ENCODE data around the gene HAUS1.
"Not testable (repeated sequence)": the region's sequence is repeated elsewhere in the genome, so short reads cannot be mapped to it uniquely, and the experiment has no call there.

Gene HAUS1

GRCh38 chr18:46095532-46095931, 8.7 kb upstream of the HAUS1 start:
- DNase-seq, result no peak

- DNase-seq, result no peak
These were observed 7.4 kb upstream of the HAUS1 start for GRCh38 chr18:46096651-46097300.

DNA sequence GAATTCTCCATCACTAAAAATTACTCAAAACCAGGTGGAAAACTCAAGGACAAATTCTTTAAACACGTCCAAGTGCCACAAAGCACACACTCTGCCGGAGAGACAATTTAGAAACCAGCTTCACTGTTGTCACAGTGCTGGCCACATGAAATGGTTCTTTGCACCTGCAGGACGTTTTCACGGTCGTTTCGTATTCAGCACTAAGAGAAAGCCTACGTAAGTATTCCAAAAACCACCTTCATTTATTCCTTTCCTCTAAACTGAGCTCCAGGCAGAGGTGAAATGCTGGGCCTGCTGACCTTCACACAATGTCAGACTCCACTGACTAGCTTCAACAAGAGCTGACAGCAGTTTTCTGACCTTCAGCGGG, 6.8 kb upstream of the HAUS1 start:
- DNase-seq, result no peak

DNA sequence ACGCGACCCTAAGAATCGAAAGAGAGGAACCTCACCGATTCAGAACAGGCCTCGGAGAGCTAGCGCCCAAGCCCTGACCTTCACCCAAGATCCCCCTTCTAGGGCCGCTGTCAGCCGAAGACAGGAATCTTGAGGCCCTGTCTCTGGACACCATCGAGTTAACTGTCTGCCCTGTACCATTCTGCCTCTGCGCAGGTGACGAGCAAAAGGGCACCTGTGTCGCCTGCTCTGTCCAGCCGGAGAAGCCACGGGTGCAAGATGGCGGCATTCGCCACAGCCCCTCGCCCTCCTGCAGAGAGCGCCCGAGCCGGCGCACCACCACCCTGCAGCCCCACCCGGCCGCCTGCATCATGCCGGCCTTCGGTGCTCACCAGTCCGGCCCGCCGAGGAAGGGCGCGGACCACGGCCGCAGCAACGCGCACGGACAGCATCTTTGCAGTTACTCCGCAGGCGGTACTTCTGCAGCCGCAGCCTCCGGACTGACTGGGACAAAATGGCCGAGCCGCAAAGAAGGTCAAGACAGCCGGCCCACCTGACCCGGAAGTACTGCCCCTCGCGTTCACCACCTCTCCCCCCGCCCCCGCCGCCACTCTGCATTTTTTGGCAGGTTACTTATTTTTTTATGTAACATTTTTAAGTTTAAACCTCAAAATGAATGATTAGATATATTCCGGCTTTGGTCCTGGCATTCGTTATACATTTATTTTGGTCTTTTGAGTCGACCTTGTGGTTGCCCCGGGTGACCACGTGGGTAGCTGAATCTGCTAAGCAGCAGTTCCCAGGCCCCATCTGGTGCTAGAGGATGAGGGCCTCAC, 6.2 kb upstream of the HAUS1 start, which contains the start of gene ATP5F1A:
TSS of gene ATP5F1A (minus strand) at position 496 of the 815 bp plus-strand sequence. CDS start at position 431, 65 bp downstream.
- peak; percentile 67 to 79 for DNase-seq

DNA sequence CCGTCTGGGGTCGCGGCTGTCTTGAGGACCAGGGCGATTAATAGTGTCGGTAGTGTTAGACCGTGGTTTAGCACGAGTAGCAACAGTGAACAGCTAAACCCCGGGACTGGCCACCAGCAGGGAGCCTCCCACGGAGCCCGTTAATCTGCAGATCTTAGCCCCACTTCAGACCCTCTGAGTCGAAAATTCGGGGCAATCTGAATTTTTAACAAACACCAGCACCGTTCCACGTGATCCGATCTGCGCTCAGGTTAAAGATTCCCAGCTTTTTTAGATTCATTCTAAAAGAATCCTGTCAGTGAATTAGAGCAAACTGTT, 5.6 kb upstream of the HAUS1 start:
- DNase-seq, result no peak

DNA sequence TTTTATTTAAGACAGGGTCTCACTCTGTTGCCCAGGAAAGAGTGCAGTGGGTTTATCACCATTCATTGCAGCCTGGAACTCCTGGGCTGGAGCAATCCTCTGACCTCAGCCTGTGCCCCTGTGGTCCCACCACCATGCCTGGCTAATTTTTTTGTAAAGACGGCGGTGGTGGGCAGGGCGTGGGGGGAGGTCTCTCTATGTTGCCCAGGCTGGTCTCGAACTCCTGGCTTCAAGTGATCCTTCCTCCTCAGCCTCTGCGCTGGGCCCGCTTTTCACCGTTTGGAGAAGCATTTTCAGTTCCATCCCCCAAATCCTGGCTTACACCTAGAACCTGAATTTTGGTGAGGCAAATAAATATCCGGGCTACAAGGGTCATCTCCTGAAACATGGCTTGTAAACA, 4.7 kb upstream of the HAUS1 start:
- DNase-seq, result no peak

- no peak for DNase-seq
These were observed 5.2 kb downstream of the HAUS1 start for GRCh38 chr18:46109386-46109785.

DNA sequence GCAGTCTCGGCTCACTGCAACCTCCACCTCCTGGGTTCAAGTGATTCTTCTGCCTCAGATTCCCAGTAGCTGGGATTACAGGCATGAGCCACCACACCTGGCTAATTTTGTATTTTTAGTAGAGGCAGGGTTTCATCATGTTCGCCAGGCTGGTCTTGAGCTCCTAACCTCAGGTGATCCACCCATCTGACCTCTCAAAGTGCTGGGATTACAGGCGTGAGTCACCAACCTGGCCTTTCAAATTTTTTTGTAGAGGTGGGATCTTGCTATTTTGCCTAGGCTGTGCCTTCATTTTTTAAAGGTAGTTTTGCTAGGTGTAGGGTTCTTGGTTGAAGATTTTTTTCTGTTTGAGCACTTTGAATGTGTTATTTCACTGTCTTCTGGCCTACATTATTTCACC, 6.2 kb downstream of the HAUS1 start:
- no peak for DNase-seq

GRCh38 chr18:46113751-46114150, 9.6 kb downstream of the HAUS1 start:
- no peak for DNase-seq

- not testable (repeated sequence) for DNase-seq
These were observed 22.4 kb downstream of the HAUS1 start for GRCh38 chr18:46126625-46127024.

DNA sequence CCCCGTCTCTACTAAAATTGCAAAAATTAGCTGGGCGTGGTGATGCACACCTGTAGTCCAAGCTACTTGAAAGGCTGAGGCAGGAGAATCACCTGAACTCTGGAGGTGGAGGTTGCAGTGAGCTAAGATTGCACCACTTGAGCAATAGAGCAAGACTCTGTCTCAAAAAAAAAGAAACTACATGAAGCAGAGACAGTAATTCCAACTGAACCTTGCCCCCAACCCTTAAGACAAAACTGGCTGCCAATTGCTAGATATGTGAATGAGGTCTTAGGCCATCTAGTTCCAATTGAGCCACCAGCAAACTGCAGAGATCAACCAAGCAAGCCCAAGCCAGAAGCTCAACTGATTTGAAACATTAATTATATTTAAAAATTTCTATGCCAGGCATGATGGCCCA, 25.9 kb downstream of the HAUS1 start:
- DNase-seq, result no peak

DNA sequence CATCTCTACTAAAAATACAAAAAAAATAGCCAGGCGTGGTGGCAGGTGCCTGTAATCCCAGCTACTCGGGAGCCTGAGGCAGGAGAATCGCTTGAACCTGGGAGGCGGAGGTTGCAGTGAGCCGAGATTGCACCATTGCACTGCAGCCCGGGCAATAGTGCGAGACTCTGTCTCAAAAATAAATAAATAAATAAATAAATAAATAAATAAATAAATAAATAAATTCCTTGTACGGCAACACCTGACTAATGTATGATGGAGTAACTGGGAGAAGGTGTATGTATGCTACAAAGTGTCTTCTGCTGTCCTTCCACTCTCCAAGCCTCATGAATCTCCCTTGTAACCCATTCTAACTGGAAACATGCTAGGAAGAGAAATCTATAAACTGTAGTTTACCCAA, 26.4 kb downstream of the HAUS1 start:
- not testable (repeated sequence) for DNase-seq

DNA sequence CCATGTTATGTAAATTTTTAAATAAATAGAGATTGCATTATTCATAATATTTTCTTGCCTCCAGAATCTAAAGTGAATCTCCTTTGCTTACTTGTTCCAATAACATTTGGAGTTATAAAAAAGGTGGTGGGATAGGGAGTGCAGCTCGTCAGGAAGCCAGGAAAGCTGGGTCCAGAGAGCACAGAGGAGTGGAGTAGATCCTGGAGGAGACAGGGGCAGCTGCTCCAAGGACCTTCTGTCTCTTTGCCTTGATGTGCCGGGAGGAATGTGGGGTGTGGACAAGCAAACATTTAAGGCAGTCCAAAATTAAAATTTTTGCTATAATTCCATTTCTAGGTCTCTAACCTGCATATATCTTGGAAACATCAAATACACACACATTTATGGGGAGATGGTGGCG, 29.3 kb downstream of the HAUS1 start:
- no peak for DNase-seq

- no peak for DNase-seq
These were observed 30.9 kb downstream of the HAUS1 start for GRCh38 chr18:46134920-46135675.

DNA sequence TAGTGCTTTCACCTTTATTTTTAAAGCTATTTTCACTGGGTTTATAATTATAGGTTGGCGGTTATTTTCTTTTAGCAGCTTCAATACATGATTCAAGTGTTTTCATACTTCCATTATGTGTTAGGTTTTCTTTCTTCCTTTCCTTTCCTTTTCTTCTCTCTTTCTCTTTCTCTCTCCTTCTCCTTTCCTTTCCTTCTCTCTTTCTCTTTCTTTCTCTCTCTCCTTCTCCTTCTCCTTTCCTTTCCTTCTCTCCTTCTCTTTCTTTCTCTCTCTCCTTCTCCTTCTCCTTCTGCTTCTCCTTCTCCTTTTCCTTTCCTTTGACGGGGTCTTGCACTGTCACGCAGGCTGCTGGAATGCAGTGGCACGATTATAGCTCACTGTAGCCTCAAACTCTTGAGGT, 36.0 kb downstream of the HAUS1 start:
- DNase-seq, result no peak

DNA sequence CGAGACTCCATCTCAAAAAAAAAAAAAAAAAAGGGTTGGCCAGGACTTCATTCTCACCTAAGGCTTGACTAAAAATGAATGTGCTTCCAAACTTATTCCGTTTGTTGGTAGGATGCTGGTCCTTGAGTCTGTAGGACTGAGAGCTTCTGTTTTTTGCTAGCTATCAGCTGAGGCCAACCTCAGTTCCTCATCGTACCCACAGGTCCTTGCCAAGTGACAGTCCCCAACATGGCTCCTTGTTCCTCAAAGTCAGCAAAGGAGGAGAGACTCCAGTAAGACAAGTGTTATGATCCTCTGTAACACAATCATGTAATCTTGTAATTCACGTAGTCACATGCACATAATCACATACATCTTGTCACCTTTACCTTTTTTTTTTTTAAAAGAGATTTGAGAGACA, 37.0 kb downstream of the HAUS1 start:
- no peak for DNase-seq

DNA sequence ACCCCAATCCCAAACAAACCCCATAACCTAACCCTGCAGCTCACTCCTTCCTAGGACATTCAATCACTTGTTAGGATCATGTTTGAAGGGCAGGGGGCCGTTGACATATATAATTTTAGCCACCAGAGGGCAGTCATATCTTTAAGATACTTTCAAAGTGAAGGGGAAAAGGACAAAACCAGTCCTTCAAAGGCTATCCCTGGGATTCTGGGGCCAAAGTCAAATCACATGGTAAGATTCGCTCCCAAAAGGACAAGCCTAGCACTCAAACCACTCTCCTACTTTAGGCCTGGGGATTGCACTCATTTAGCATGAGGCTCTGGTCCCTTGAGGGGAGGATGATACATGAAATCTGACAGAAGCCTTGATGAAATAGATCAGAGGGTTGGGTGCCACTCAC, 44.6 kb downstream of the HAUS1 start:
- peak; percentile 41 to 46 for DNase-seq

DNA sequence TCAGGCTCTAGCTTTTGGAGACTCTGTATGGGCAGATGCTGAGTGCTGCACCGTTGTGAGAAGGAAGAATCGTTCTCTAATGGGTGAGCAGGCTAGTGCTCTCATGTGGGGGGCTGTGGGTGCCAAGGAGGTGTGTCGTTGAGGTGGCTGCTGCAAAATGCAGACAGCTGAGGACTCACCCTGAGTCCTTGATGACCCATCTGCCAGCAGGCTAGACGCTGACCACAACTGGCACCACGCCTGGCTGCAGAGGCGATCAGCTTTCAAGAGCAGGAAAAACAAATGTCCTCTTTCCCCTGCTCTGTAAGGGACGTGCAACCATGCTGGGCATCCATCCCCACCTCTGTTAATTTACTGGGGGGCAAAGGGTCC, 48.2 kb downstream of the HAUS1 start:
- DNase-seq, result no peak

- DNase-seq, result no peak
These were observed 48.8 kb downstream of the HAUS1 start for GRCh38 chr18:46152808-46153617.

DNA sequence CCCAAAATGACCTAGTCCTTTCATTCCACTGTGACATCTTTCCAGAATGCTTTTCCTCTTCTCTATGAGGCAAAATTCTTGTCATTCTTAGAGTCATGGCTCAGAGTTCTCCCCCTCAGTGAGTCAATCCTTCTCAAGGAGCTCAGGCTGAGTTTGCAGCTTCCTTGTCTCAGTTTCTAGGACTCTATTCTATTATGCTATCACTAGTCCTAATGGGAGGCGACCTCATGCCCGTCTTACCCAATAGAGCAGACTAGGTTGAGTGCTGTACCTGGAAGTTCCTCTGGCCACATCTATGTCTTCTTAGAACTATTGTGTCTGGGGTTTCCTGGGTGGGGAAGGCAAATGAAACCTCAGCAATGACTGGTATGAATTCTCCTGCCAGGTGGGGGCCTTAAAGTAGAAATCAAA, 51.5 kb downstream of the HAUS1 start:
- DNase-seq, result no peak

GRCh38 chr18:46156124-46156745, 52.0 kb downstream of the HAUS1 start:
- no peak for DNase-seq

- DNase-seq, result no peak
These were observed 52.7 kb downstream of the HAUS1 start for GRCh38 chr18:46156843-46157242.

DNA sequence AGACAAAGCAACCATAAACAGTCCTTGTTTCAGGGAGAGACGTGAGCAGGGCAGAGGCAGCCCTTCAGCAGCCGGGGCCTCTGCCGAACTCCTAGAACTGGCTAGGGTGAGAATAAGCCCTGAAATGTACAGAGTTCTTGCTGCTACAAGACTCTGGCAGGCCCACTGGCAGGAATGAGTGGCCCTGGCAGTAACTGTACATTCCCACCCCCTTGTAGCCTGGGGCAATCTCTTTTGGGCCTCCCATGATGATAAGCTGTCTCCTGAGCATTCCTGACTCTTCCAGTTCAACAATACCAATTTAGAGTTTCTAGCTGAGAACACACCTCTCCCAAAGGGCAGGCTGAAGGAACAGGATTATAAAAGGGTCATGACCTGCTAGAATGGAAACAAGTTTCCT, 54.3 kb downstream of the HAUS1 start:
- DNase-seq, result no peak

All from NCI-H2081 (cell line).